PC-9 (cell line): ENCODE data around the gene SLC5A1. TPM values are rescaled to one million over a fixed set of nuclear protein-coding genes. Genes with fewer than 3 reads are reported as not detected.

Experiments used
- BruUV-seq: library from RNA; stranded (reverse); fragments of 400-500 nt; replicated peaks from 2 replicates; lab custom pipeline; 2021; lab: Mats Ljungman, UMichigan
- CTCF ChIA-PET: fragments of 300-600 bp; sonication (Branson Sonifier 250); formaldehyde crosslinking; loops from one replicate; lab custom pipeline; 2022; ENCODE audit warnings: antibody characterized with exemption; lab: Charles Lee
- POLR2A ChIA-PET: fragments of 300-600 bp; sonication (Branson Sonifier 250); formaldehyde crosslinking; loops from one replicate; lab custom pipeline; 2022; ENCODE audit warnings: antibody characterized with exemption; ENCODE audit not compliant: unreplicated experiment; lab: Charles Lee
- DNase-seq, 2 experiments: peaks; one replicate each; pipeline versions ENCODE4 v3.0.0 to v3.0.0-alpha.2; 2015 to 2022; ENCODE audit warnings: mixed read lengths in 1 of 2
- H2AFZ ChIP-seq: fragments of 200-600 bp; sonication (generic); 2 replicates; pipeline ENCODE4 v1.8.1; 2017; ENCODE audit warnings: antibody characterized with exemption
- H3F3A ChIP-seq: fragments of 200-600 bp; sonication (generic); 2 replicates; pipeline ENCODE4 v1.8.1; 2017; ENCODE audit warnings: antibody characterized with exemption, mild to moderate bottlenecking, low read depth; ENCODE audit not compliant: insufficient read depth
- H3K27ac ChIP-seq: fragments of 200-600 bp; sonication (generic); 2 replicates; pipeline ENCODE4 v1.6.1; 2016; ENCODE audit warnings: mixed run types
- H3K27me3 ChIP-seq: fragments of 200-600 bp; sonication (generic); 2 replicates; pipeline ENCODE4 v1.6.1; 2016; ENCODE audit warnings: low read depth, mixed run types; ENCODE audit not compliant: insufficient read depth
- H3K36me3 ChIP-seq: fragments of 200-600 bp; sonication (generic); 2 replicates; pipeline ENCODE4 v1.6.1; 2016; ENCODE audit warnings: low read depth, mixed run types
- H3K4me1 ChIP-seq: fragments of 200-600 bp; sonication (generic); replicated peaks from 2 replicates; pipeline ENCODE4 v1.6.1; 2016; ENCODE audit warnings: mixed run types; ENCODE audit not compliant: insufficient read depth
- H3K4me2 ChIP-seq: fragments of 200-600 bp; sonication (generic); 2 replicates; pipeline ENCODE4 v1.6.1; 2017; ENCODE audit warnings: mixed run types
- H3K4me3 ChIP-seq: fragments of 200-600 bp; sonication (generic); 2 replicates; pipeline ENCODE4 v1.6.1; 2016; ENCODE audit warnings: mixed run types
- H3K79me2 ChIP-seq: fragments of 200-600 bp; sonication (generic); 2 replicates; pipeline ENCODE4 v1.6.1; 2017; ENCODE audit warnings: low read depth, mixed run types
- H3K9me2 ChIP-seq: fragments of 200-600 bp; sonication (generic); 2 replicates; pipeline ENCODE4 v1.8.1; 2017; ENCODE audit warnings: mild to moderate bottlenecking; ENCODE audit not compliant: insufficient read depth
- H3K9me3 ChIP-seq: fragments of 200-600 bp; sonication (generic); 2 replicates; pipeline ENCODE4 v1.8.1; 2016; ENCODE audit warnings: low read depth; ENCODE audit not compliant: insufficient read depth
- H4K20me1 ChIP-seq: fragments of 200-600 bp; sonication (generic); 2 replicates; pipeline ENCODE4 v1.8.1; 2017; ENCODE audit not compliant: insufficient read depth
- CTCF ChIP-seq: fragments of 200-600 bp; sonication (generic); conservative IDR thresholded peaks from 2 replicates; pipeline ENCODE4 v1.6.1; 2017; ENCODE audit warnings: mixed run types, antibody characterized with exemption, mild to moderate bottlenecking, moderate library complexity
- EZH2 ChIP-seq: fragments of 200-600 bp; sonication (generic); IDR thresholded peaks from 2 replicates; pipeline ENCODE4 v1.8.0; 2017; ENCODE audit warnings: antibody characterized with exemption, low read depth
- intact Hi-C: fragments of 100-400 bp; cut with micrococcal nuclease; formaldehyde crosslinking; loops from one replicate; pipeline ENCODE4 v1.10.0; 2022; ENCODE audit not compliant: unreplicated experiment
- total RNA-seq: library from RNA; stranded (reverse); gene quantifications from 2 replicates; pipeline ENCODE4 v1.2.3, GENCODE V29; 2021

The SLC5A1 gene
- total RNA-seq, 1 experiment from 2014 or later: not detected

GRCh38 chr22:32020117-32020516 is 22.9 kb upstream of the SLC5A1 start:
- intact Hi-C loops: no loop called here
- BruUV-seq: no TSS peak

GRCh38 chr22:32021716-32022115 is 21.3 kb upstream of the SLC5A1 start:
- ChIA-PET CTCF (no interaction called here), POLR2A (no interaction called here)
- H3K79me2 ChIP-seq: no peaks in the 10 kb centered on the region
- no peaks in the 10 kb centered on the region for H3K9me3 ChIP-seq
- no peak overlapping the region for H3K4me2 ChIP-seq
- H2AFZ ChIP-seq: no peak overlapping the region
- no peaks in the 10 kb centered on the region for H3K36me3 ChIP-seq
- H3K4me3 ChIP-seq: no peak overlapping the region
- H3K4me1 ChIP-seq: peaks cover 28% of the 10 kb centered on the region
- H3F3A ChIP-seq: peaks cover 12% of the 10 kb centered on the region; the same call in 1 of the 2 replicates
- no peaks in the 10 kb centered on the region for H3K9me2 ChIP-seq
- no peaks in the 10 kb centered on the region for H4K20me1 ChIP-seq
- no peaks in the 10 kb centered on the region for H3K27me3 ChIP-seq
- no peak for TF ChIP-seq CTCF
- TF ChIP-seq EZH2: no peak
- intact Hi-C loops: no loop called here
- H3K27ac ChIP-seq: no peak overlapping the region
- DNase-seq: no peak
- no TSS peak for BruUV-seq

More at GRCh38 chr22:32020117-32020516, 22.9 kb upstream of the SLC5A1 start:
- Histone ChIP-seq H3F3A (peaks cover 12% of the 10 kb centered on the region; the same call in 1 of the 2 replicates), H3K4me1 (peaks cover 26% of the 10 kb centered on the region), H3K79me2 (no peaks in the 10 kb centered on the region), H3K4me3 (no peak overlapping the region), H3K27me3 (no peaks in the 10 kb centered on the region), H4K20me1 (no peaks in the 10 kb centered on the region), H2AFZ (no peak overlapping the region), H3K9me2 (no peaks in the 10 kb centered on the region), H3K9me3 (no peaks in the 10 kb centered on the region), H3K36me3 (no peaks in the 10 kb centered on the region), H3K4me2 (no peak overlapping the region), H3K27ac (peak overlapping the region; percentile 41; the same call in 1 of the 2 replicates)
- POLR2A ChIA-PET: no interaction called here
- peak in 1 of 2 experiments; percentile 93 for DNase-seq
- CTCF ChIA-PET: interaction anchor here (0.5 kb wide), 1 partner anchor 55 kb away, joined by 4 read pairs; no protein-coding TSS in a partner anchor
- no peak for TF ChIP-seq EZH2
- no peak for TF ChIP-seq CTCF

- Histone ChIP-seq H3K27ac (no peak overlapping the region), H2AFZ (no peak overlapping the region), H3K27me3 (no peaks in the 10 kb centered on the region), H3K4me2 (0 out of 2 replicates have a peak overlapping the region, but pooled peaks have one; percentile 7), H3K9me2 (no peaks in the 10 kb centered on the region), H4K20me1 (no peaks in the 10 kb centered on the region), H3K36me3 (no peaks in the 10 kb centered on the region), H3K79me2 (no peaks in the 10 kb centered on the region), H3K4me3 (no peak overlapping the region), H3K9me3 (no peaks in the 10 kb centered on the region), H3F3A (peaks cover 12% of the 10 kb centered on the region; the same call in 1 of the 2 replicates), H3K4me1 (peaks cover 28% of the 10 kb centered on the region)
- intact Hi-C loops: no loop called here
- DNase-seq: peak in 1 of 2 experiments; percentile 66
- BruUV-seq: no TSS peak
- CTCF ChIA-PET: interaction anchor here (0.6 kb wide), 1 partner anchor 455 kb away, joined by 3 read pairs; no protein-coding TSS in a partner anchor
- TF ChIP-seq EZH2 (no peak), CTCF (no peak)
- POLR2A ChIA-PET: interaction anchor here (0.7 kb wide), 1 partner anchor 595 kb away, joined by 7 read pairs; no protein-coding TSS in a partner anchor
Observed at GRCh38 chr22:32023251-32023827, 19.7 kb upstream of the SLC5A1 start.
